Measurements from ENCODE around the gene SLC39A11. TPM values are rescaled to one million over a fixed set of nuclear protein-coding genes. Genes with fewer than 3 reads are reported as not detected.

SLC39A11 gene
- total RNA-seq, 1 experiment from 2014 or later = 18.6 TPM

DNA sequence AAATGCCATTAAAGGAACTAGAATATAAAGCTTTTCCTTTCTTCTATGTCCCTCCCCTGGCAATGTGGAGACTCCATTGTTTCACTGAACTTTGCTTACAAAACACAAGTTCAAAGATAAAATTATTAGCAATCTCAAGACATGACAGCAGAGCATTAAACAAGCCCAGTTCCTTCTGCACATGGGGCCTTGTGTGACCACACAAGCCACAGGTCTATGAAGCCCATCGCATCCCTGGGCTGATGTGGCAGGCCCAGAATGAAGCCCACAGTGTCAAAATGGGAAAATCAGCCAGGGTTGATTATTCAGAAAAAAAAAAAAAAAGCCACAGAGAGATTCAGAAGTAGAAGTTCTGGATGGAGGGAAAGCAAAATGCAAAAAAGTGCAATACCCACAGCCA is 12.9 kb upstream of the SLC39A11 start:
- Histone ChIP-seq H3K27ac (ENCODE audit: low read depth, low read length, poor library complexity, severe bottlenecking) (no peak overlapping the region), H3K36me3 (ENCODE audit: insufficient read depth, low read length, poor library complexity, severe bottlenecking) (no peaks in the 10 kb centered on the region), H3K9me3 (ENCODE audit: low read depth, low read length, poor library complexity, severe bottlenecking) (no peaks in the 10 kb centered on the region), H3K4me3 (ENCODE audit: low read depth, low read length, poor library complexity, severe bottlenecking) (no peak overlapping the region), H3K4me1 (ENCODE audit: insufficient read depth, low read length, poor library complexity, severe bottlenecking) (no peaks in the 10 kb centered on the region), H3K27me3 (replicated peaks; ENCODE audit: insufficient read depth, low read depth, low read length, poor library complexity) (no peaks in the 10 kb centered on the region)
- POLR2A ChIA-PET (ENCODE audit: low non-redundant PET) = no interaction called here
- intact Hi-C loops (cut with micrococcal nuclease; ENCODE audit: unreplicated experiment) = no loop called here
- CTCF ChIA-PET = no interaction called here
- TF ChIP-seq EZH2 (IDR thresholded peaks at IDR 0.05; ENCODE audit: borderline replicate concordance, low read depth, low read length, poor library complexity, severe bottlenecking) (no peak), CTCF (conservative IDR thresholded peaks at IDR 0.05; ENCODE audit: low read depth, low read length) (no peak)
- no peak for DNase-seq (ENCODE audit: low spot score)
- no TSS peak for BruUV-seq (replicated peaks)

- H3K36me3 ChIP-seq (ENCODE audit: insufficient read depth, low read length, poor library complexity, severe bottlenecking) = no peaks in the 10 kb centered on the region
- ChIA-PET CTCF (no interaction called here), POLR2A (ENCODE audit: low non-redundant PET) (no interaction called here)
- no peak overlapping the region for H3K4me3 ChIP-seq (ENCODE audit: low read depth, low read length, poor library complexity, severe bottlenecking)
- H3K27ac ChIP-seq (ENCODE audit: low read depth, low read length, poor library complexity, severe bottlenecking) = no peak overlapping the region
- H3K9me3 ChIP-seq (ENCODE audit: low read depth, low read length, poor library complexity, severe bottlenecking) = no peaks in the 10 kb centered on the region
- no peaks in the 10 kb centered on the region for H3K27me3 ChIP-seq (replicated peaks; ENCODE audit: insufficient read depth, low read depth, low read length, poor library complexity)
- H3K4me1 ChIP-seq (ENCODE audit: insufficient read depth, low read length, poor library complexity, severe bottlenecking) = no peaks in the 10 kb centered on the region
- intact Hi-C loops (cut with micrococcal nuclease; ENCODE audit: unreplicated experiment) = no loop called here
- BruUV-seq (replicated peaks) = no TSS peak
- TF ChIP-seq EZH2 (IDR thresholded peaks at IDR 0.05; ENCODE audit: borderline replicate concordance, low read depth, low read length, poor library complexity, severe bottlenecking) = no peak
- TF ChIP-seq CTCF (conservative IDR thresholded peaks at IDR 0.05; ENCODE audit: low read depth, low read length) = no peak
- no peak for DNase-seq (ENCODE audit: low spot score)
Observed at GRCh38 chr17:73104450-73104849, 12.0 kb upstream of the SLC39A11 start.

GRCh38 chr17:73103641-73104335 is 11.3 kb upstream of the SLC39A11 start:
- Histone ChIP-seq H3K4me1 (ENCODE audit: insufficient read depth, low read length, poor library complexity, severe bottlenecking) (no peaks in the 10 kb centered on the region), H3K27ac (ENCODE audit: low read depth, low read length, poor library complexity, severe bottlenecking) (no peak overlapping the region), H3K9me3 (ENCODE audit: low read depth, low read length, poor library complexity, severe bottlenecking) (no peaks in the 10 kb centered on the region), H3K4me3 (ENCODE audit: low read depth, low read length, poor library complexity, severe bottlenecking) (no peak overlapping the region), H3K36me3 (ENCODE audit: insufficient read depth, low read length, poor library complexity, severe bottlenecking) (no peaks in the 10 kb centered on the region), H3K27me3 (replicated peaks; ENCODE audit: insufficient read depth, low read depth, low read length, poor library complexity) (no peaks in the 10 kb centered on the region)
- no peak for DNase-seq (ENCODE audit: low spot score)
- TF ChIP-seq CTCF (conservative IDR thresholded peaks at IDR 0.05; ENCODE audit: low read depth, low read length) (no peak), EZH2 (IDR thresholded peaks at IDR 0.05; ENCODE audit: borderline replicate concordance, low read depth, low read length, poor library complexity, severe bottlenecking) (no peak)
- CTCF ChIA-PET = no interaction called here
- intact Hi-C loops (cut with micrococcal nuclease; ENCODE audit: unreplicated experiment) = no loop called here
- BruUV-seq (replicated peaks) = no TSS peak
- POLR2A ChIA-PET (ENCODE audit: low non-redundant PET) = interaction anchor here (0.5 kb wide), 1 partner anchor 62 kb away, joined by 7 read pairs; no protein-coding TSS in a partner anchor
